HTERT RPE-1 (cell line): ENCODE results near the gene AATK.

ENCODE experiments used
- in situ Hi-C: fragments of 300-500 bp; cut with MboI; formaldehyde crosslinking; loops from 4 replicates; pipeline ENCODE4 v1.14.3; 2020; ENCODE audit warnings: low sequenced_read_pairs

The AATK gene

GRCh38 chr17:81116704-81117103, 49.3 kb downstream of the AATK start:
- in situ Hi-C loops: no loop called here

GRCh38 chr17:81115749-81116464, 50.1 kb downstream of the AATK start:
- in situ Hi-C loops: no loop called here

- in situ Hi-C loops: no loop called here
Observed at GRCh38 chr17:81115219-81115618, 50.8 kb downstream of the AATK start.

GRCh38 chr17:81114351-81115093, 51.5 kb downstream of the AATK start:
- in situ Hi-C loops: no loop called here

- in situ Hi-C loops: no loop called here
Observed at GRCh38 chr17:81113158-81113724, 52.8 kb downstream of the AATK start.

- in situ Hi-C loops: no loop called here
Observed at GRCh38 chr17:81112450-81112849, 53.6 kb downstream of the AATK start.

GRCh38 chr17:81111066-81111465, 55.0 kb downstream of the AATK start:
- in situ Hi-C loops: no loop called here

GRCh38 chr17:81110488-81111040, 55.5 kb downstream of the AATK start:
- in situ Hi-C loops: no loop called here

- in situ Hi-C loops: no loop called here
Observed at GRCh38 chr17:81109957-81110356, 56.1 kb downstream of the AATK start.

- in situ Hi-C loops: no loop called here
Observed at GRCh38 chr17:81108220-81108619, 57.8 kb downstream of the AATK start.

- in situ Hi-C loops: no loop called here
Observed at GRCh38 chr17:81106716-81107115, 59.3 kb downstream of the AATK start.

GRCh38 chr17:81103379-81103778, 62.6 kb downstream of the AATK start:
- in situ Hi-C loops: no loop called here

GRCh38 chr17:81102869-81103268, 63.2 kb downstream of the AATK start:
- in situ Hi-C loops: no loop called here

GRCh38 chr17:81102352-81102751, 63.7 kb downstream of the AATK start:
- in situ Hi-C loops: no loop called here

- in situ Hi-C loops: no loop called here
Observed at GRCh38 chr17:81101614-81102306, 64.3 kb downstream of the AATK start.

GRCh38 chr17:81100668-81101067, 65.4 kb downstream of the AATK start:
- in situ Hi-C loops: no loop called here

- in situ Hi-C loops: no loop called here
Observed at GRCh38 chr17:81099888-81100287, 66.1 kb downstream of the AATK start.

- in situ Hi-C loops: no loop called here
Observed at GRCh38 chr17:81097943-81098308, 68.1 kb downstream of the AATK start.

- in situ Hi-C loops: no loop called here
Observed at GRCh38 chr17:81097134-81097942, 68.7 kb downstream of the AATK start.

- in situ Hi-C loops: no loop called here
Observed at GRCh38 chr17:81096741-81097133, 69.3 kb downstream of the AATK start.

- in situ Hi-C loops: no loop called here
Observed at GRCh38 chr17:81095383-81095762, 70.6 kb downstream of the AATK start.
